Measurements from ENCODE around the gene PGAM2.

Gene PGAM2

GRCh38 chr7:44112231-44112996, 47.0 kb upstream of the PGAM2 start:
- ATAC-seq (ENCODE audit: low read depth) (no peak), DNase-seq (ENCODE audit: low spot score) (no peak)
- H3K27ac ChIP-seq (ENCODE audit: poor library complexity, severe bottlenecking): no peak overlapping the region

GRCh38 chr7:44111761-44112160, 46.4 kb upstream of the PGAM2 start:
- DNase-seq (ENCODE audit: low spot score) (no peak), ATAC-seq (ENCODE audit: low read depth) (no peak)
- Histone ChIP-seq H3K27ac (ENCODE audit: poor library complexity, severe bottlenecking) (no peak overlapping the region), H3K27me3 (ENCODE audit: insufficient read depth, poor library complexity, severe bottlenecking) (no peaks in the 10 kb centered on the region), H3K36me3 (ENCODE audit: low read depth) (peaks cover 22% of the 10 kb centered on the region), H3K4me3 (ENCODE audit: severe bottlenecking) (no peak overlapping the region), H3K9me3 (ENCODE audit: severe bottlenecking) (no peaks in the 10 kb centered on the region), H3K4me1 (ENCODE audit: insufficient read depth, poor library complexity, severe bottlenecking) (no peaks in the 10 kb centered on the region)
- TF ChIP-seq CTCF (IDR thresholded peaks at IDR 0.05; ENCODE audit: poor library complexity, severe bottlenecking): no peak

More at GRCh38 chr7:44112231-44112996, 47.0 kb upstream of the PGAM2 start:
- Histone ChIP-seq H3K4me1 (ENCODE audit: insufficient read depth, poor library complexity, severe bottlenecking) (no peaks in the 10 kb centered on the region), H3K9me3 (ENCODE audit: severe bottlenecking) (no peaks in the 10 kb centered on the region), H3K4me3 (ENCODE audit: severe bottlenecking) (no peak overlapping the region), H3K36me3 (ENCODE audit: low read depth) (peaks cover 29% of the 10 kb centered on the region), H3K27me3 (ENCODE audit: insufficient read depth, poor library complexity, severe bottlenecking) (no peaks in the 10 kb centered on the region)
- TF ChIP-seq CTCF (IDR thresholded peaks at IDR 0.05; ENCODE audit: poor library complexity, severe bottlenecking): no peak

DNA sequence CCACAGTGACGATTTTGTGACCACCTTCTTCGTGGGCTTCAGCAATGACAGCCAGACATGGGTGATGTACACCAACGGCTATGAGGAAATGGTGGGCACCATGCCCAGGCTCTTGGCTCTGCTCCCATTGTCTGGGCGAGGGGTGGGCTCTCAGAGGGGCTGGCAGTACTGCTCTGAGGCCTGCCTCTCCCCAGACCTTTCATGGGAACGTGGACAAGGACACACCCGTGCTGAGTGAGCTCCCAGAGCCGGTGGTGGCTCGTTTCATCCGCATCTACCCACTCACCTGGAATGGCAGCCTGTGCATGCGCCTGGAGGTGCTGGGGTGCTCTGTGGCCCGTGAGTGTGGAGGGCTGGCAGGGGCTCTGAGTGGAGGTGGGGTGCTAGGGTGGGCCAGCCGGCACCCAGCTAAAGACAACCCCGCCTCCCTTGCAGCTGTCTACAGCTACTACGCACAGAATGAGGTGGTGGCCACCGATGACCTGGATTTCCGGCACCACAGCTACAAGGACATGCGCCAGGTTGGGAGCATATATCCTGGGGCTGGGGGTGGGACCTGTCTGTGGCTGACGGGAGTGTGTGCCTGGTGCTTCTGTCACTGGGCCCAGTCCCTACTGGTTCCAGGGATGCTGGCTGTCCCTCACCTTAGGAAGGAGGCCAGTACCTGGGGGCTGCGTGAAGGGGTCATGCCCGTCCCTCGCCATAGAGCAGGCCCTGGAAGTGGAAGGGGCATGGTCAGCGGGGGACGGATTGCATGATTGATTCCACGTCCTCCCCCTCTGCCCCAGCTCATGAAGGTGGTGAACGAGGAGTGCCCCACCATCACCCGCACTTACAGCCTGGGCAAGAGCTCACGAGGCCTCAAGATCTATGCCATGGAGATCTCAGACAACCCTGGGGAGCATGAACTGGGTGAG, 45.6 kb upstream of the PGAM2 start:
- H3K27me3 ChIP-seq (ENCODE audit: insufficient read depth, poor library complexity, severe bottlenecking): no peaks in the 10 kb centered on the region
- H3K4me1 ChIP-seq (ENCODE audit: insufficient read depth, poor library complexity, severe bottlenecking): no peaks in the 10 kb centered on the region
- H3K4me3 ChIP-seq (ENCODE audit: severe bottlenecking): no peak overlapping the region
- no peak for TF ChIP-seq CTCF (IDR thresholded peaks at IDR 0.05; ENCODE audit: poor library complexity, severe bottlenecking)
- H3K36me3 ChIP-seq (ENCODE audit: low read depth): peaks cover 20% of the 10 kb centered on the region
- H3K9me3 ChIP-seq (ENCODE audit: severe bottlenecking): no peaks in the 10 kb centered on the region
- DNase-seq (ENCODE audit: low spot score) (no peak), ATAC-seq (ENCODE audit: low read depth) (no peak)
- H3K27ac ChIP-seq (ENCODE audit: poor library complexity, severe bottlenecking): no peak overlapping the region

GRCh38 chr7:44109991-44110390, 44.6 kb upstream of the PGAM2 start:
- Histone ChIP-seq H3K9me3 (ENCODE audit: severe bottlenecking) (no peaks in the 10 kb centered on the region), H3K36me3 (ENCODE audit: low read depth) (peaks cover 12% of the 10 kb centered on the region; the same call in 1 of the 2 replicates), H3K27me3 (ENCODE audit: insufficient read depth, poor library complexity, severe bottlenecking) (no peaks in the 10 kb centered on the region), H3K4me3 (ENCODE audit: severe bottlenecking) (no peak overlapping the region), H3K27ac (ENCODE audit: poor library complexity, severe bottlenecking) (no peak overlapping the region), H3K4me1 (ENCODE audit: insufficient read depth, poor library complexity, severe bottlenecking) (peaks cover 9% of the 10 kb centered on the region)
- no peak for TF ChIP-seq CTCF (IDR thresholded peaks at IDR 0.05; ENCODE audit: poor library complexity, severe bottlenecking)
- ATAC-seq (ENCODE audit: low read depth): no peak
- DNase-seq (ENCODE audit: low spot score): no peak

Measured in RWPE2 (cell line).